Upper lobe of left lung (tissue), 6 donors: ENCODE measurements around the gene PKP1. TPM values are rescaled to one million over a fixed set of nuclear protein-coding genes. Genes with fewer than 3 reads are reported as not detected.

Experiments
- ATAC-seq, 2 donors: fragments of 200-7000 bp; cut with Tn5 transposase; one replicate each; pipeline ENCODE4 v1.9.1; 2022; ENCODE audit warnings: mild to moderate bottlenecking in 2 of 2, moderate library complexity in 2 of 2; ENCODE audit not compliant: low FRiP score in 2 of 2
- DNase-seq, 2 donors: peaks; one replicate each; pipeline ENCODE4 v3.0.0-alpha.2; 2019 to 2020
- H3K27ac ChIP-seq, 4 donors: fragments of 200-600 bp; sonication (generic); one replicate each; pipeline ENCODE4 v1.5.1; 2016 to 2019
- H3K27me3 ChIP-seq, 4 donors: fragments of 200-600 bp; sonication (generic); one replicate each; pipeline ENCODE4 v1.5.1; 2017 to 2019
- H3K36me3 ChIP-seq, 4 donors: fragments of 200-600 bp; sonication (generic); one replicate each; pipeline ENCODE4 v1.5.1; 2016 to 2019
- H3K4me1 ChIP-seq, 4 donors: fragments of 200-600 bp; sonication (generic); one replicate each; pipeline ENCODE4 v1.5.1; 2018 to 2019
- H3K4me3 ChIP-seq, 4 donors: fragments of 200-600 bp; sonication (generic); one replicate each; pipeline ENCODE4 v1.5.1; 2017 to 2019; ENCODE audit warnings: mild to moderate bottlenecking in 2 of 4, moderate library complexity in 1 of 4
- H3K9me3 ChIP-seq, 4 donors: fragments of 200-600 bp; sonication (generic); one replicate each; pipeline ENCODE4 v1.5.1; 2018 to 2019
- CTCF ChIP-seq, 6 experiments: fragments of 450-650 bp in 4 of 6; fragments of 200-600 bp in 2 of 6; sonication (generic) in 2 of 6; IDR thresholded peaks; one replicate each; pipeline ENCODE4 v1.5.1; 2016 to 2019; ENCODE audit warnings: antibody characterized with exemption in 6 of 6
- EP300 ChIP-seq, 4 donors: sonication (generic); formaldehyde crosslinking; IDR thresholded peaks; one replicate each; pipeline ENCODE4 v1.5.1; 2017; ENCODE audit warnings: antibody characterized with exemption in 4 of 4, control low read depth in 2 of 4
- POLR2A ChIP-seq, 4 donors: fragments of 450-650 bp; IDR thresholded peaks; one replicate each; pipeline ENCODE4 v1.5.1; 2016 to 2017; ENCODE audit warnings: antibody characterized with exemption in 4 of 4, mild to moderate bottlenecking in 2 of 4
- POLR2AphosphoS5 ChIP-seq, 2 donors: sonication (generic); formaldehyde crosslinking; IDR thresholded peaks; one replicate each; pipeline ENCODE4 v1.5.1; 2017; ENCODE audit warnings: antibody characterized with exemption in 2 of 2
- whole genome bisulfite sequencing, 2 donors: methylation state at CpG; one replicate each; pipeline ENCODE4 v1.1.5; 2017 to 2018; 5-methylcytosine and 5-hydroxymethylcytosine counted together
- total RNA-seq, 6 donors: library from RNA; depleted of rRNA in 4 of 6; stranded (reverse); fragments of >200 nt in 4 of 6; gene quantifications; one replicate each; pipeline versions ENCODE4 v1.1.0 to v1.2.1, GENCODE V29; 2016 to 2021
- donor health status: DM: no; HTN: no; CAD: no; lungs with moderate emphysema.
- donor health status: DM: no; HTN: yes; CAD: no; lungs with severe emphysema.

PKP1 gene
- total RNA-seq, 6 donors from 2014 or later = 0.86 to 4.9 (median 2.5) TPM

- TF ChIP-seq POLR2AphosphoS5 (IDR thresholded peaks at IDR 0.05) (no peak), POLR2A (IDR thresholded peaks at IDR 0.05) (no peak), CTCF (IDR thresholded peaks at IDR 0.05) (no peak), EP300 (IDR thresholded peaks at IDR 0.05) (no peak)
- Histone ChIP-seq H3K4me3 (no peak overlapping the region), H3K27ac (no peak overlapping the region), H3K4me1 (no peaks in the 10 kb centered on the region), H3K9me3 (no peaks in the 10 kb centered on the region), H3K27me3 (no peaks in the 10 kb centered on the region), H3K36me3 (no peaks in the 10 kb centered on the region)
- ATAC-seq = peak in 1 of 2 donors; percentile 12
- WGBS, 2 donors = 60 to 64% methylated on average over 3 to 6 of the region's 6 CpGs
- DNase-seq = no peak
These were observed 85.9 kb downstream of the PKP1 start for GRCh38 chr1:201369209-201369608.

- TF ChIP-seq CTCF (IDR thresholded peaks at IDR 0.05) = no peak
- no peak for TF ChIP-seq POLR2A (IDR thresholded peaks at IDR 0.05)
- no peak for TF ChIP-seq POLR2AphosphoS5 (IDR thresholded peaks at IDR 0.05)
- no peak for TF ChIP-seq EP300 (IDR thresholded peaks at IDR 0.05)
- H3K27me3 ChIP-seq = no peaks in the 10 kb centered on the region
- 63 to 81% methylated on average over 3 of the region's 3 CpGs for WGBS, 2 donors
These were observed 87.2 kb downstream of the PKP1 start for GRCh38 chr1:201370500-201370899.

GRCh38 chr1:201371276-201371675, 88.0 kb downstream of the PKP1 start:
- peaks cover 0 to 4% (median 0%) of the 10 kb centered on the region in 4 donors for H3K4me1 ChIP-seq
- no peak overlapping the region for H3K4me3 ChIP-seq
- H3K9me3 ChIP-seq = no peaks in the 10 kb centered on the region
- no peak for DNase-seq
- no peaks in the 10 kb centered on the region for H3K27me3 ChIP-seq
- no peak overlapping the region for H3K27ac ChIP-seq
- H3K36me3 ChIP-seq = no peaks in the 10 kb centered on the region
- TF ChIP-seq CTCF (IDR thresholded peaks at IDR 0.05) = no peak
- TF ChIP-seq EP300 (IDR thresholded peaks at IDR 0.05) = no peak
- no peak for TF ChIP-seq POLR2A (IDR thresholded peaks at IDR 0.05)
- TF ChIP-seq POLR2AphosphoS5 (IDR thresholded peaks at IDR 0.05) = no peak
- no peak for ATAC-seq
- 90 to 91% methylated on average over 9 of the region's 9 CpGs for WGBS, 2 donors

More at GRCh38 chr1:201370500-201370899, 87.2 kb downstream of the PKP1 start:
- H3K27ac ChIP-seq = no peak overlapping the region
- peaks cover 0 to 4% (median 0%) of the 10 kb centered on the region in 4 donors for H3K4me1 ChIP-seq
- no peak overlapping the region for H3K4me3 ChIP-seq
- DNase-seq (no peak), ATAC-seq (no peak)
- H3K36me3 ChIP-seq = no peaks in the 10 kb centered on the region
- no peaks in the 10 kb centered on the region for H3K9me3 ChIP-seq

- no peak overlapping the region for H3K4me3 ChIP-seq
- peaks cover 0 to 4% (median 0%) of the 10 kb centered on the region in 4 donors for H3K4me1 ChIP-seq
- H3K9me3 ChIP-seq = no peaks in the 10 kb centered on the region
- H3K27me3 ChIP-seq = no peaks in the 10 kb centered on the region
- TF ChIP-seq POLR2AphosphoS5 (IDR thresholded peaks at IDR 0.05) (no peak), POLR2A (IDR thresholded peaks at IDR 0.05) (no peak)
- no peaks in the 10 kb centered on the region for H3K36me3 ChIP-seq
- DNase-seq (no peak), ATAC-seq (no peak)
- no peak overlapping the region for H3K27ac ChIP-seq
- WGBS, 2 donors = 66 to 73% methylated on average over 5 to 6 of the region's 6 CpGs
These were observed 88.5 kb downstream of the PKP1 start for GRCh38 chr1:201371792-201372191.

- WGBS, 2 donors = 38 to 44% methylated on average over 7 of the region's 7 CpGs
- Histone ChIP-seq H3K4me3 (no peak overlapping the region), H3K36me3 (no peaks in the 10 kb centered on the region), H3K4me1 (peaks cover 0 to 9% (median 2%) of the 10 kb centered on the region in 4 donors), H3K27ac (no peak overlapping the region), H3K27me3 (no peaks in the 10 kb centered on the region), H3K9me3 (no peaks in the 10 kb centered on the region)
- DNase-seq = no peak
- ATAC-seq = no peak
- TF ChIP-seq CTCF (IDR thresholded peaks at IDR 0.05) (no peak), EP300 (IDR thresholded peaks at IDR 0.05) (no peak), POLR2AphosphoS5 (IDR thresholded peaks at IDR 0.05) (no peak), POLR2A (IDR thresholded peaks at IDR 0.05) (no peak)
These were observed 91.1 kb downstream of the PKP1 start for GRCh38 chr1:201374364-201374763.
